Regular cardiac myocyte (primary cell): ENCODE data around the gene DACT3. TPM values are rescaled to one million over a fixed set of nuclear protein-coding genes. Genes with fewer than 3 reads are reported as not detected.

ENCODE experiments used
- total RNA-seq: library from RNA; depleted of rRNA; stranded (reverse); fragments of >200 nt; gene quantifications from 2 replicates; pipeline ENCODE4 v1.2.3, GENCODE V29; 2014

The DACT3 gene, protein sequence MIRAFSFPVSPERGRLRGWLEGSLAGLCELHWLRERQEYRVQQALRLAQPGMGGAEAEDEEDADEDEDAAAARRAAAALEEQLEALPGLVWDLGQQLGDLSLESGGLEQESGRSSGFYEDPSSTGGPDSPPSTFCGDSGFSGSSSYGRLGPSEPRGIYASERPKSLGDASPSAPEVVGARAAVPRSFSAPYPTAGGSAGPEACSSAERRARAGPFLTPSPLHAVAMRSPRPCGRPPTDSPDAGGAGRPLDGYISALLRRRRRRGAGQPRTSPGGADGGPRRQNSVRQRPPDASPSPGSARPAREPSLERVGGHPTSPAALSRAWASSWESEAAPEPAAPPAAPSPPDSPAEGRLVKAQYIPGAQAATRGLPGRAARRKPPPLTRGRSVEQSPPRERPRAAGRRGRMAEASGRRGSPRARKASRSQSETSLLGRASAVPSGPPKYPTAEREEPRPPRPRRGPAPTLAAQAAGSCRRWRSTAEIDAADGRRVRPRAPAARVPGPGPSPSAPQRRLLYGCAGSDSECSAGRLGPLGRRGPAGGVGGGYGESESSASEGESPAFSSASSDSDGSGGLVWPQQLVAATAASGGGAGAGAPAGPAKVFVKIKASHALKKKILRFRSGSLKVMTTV
- total RNA-seq: 2.9 and 5.9 TPM in 2 replicates

DNA sequence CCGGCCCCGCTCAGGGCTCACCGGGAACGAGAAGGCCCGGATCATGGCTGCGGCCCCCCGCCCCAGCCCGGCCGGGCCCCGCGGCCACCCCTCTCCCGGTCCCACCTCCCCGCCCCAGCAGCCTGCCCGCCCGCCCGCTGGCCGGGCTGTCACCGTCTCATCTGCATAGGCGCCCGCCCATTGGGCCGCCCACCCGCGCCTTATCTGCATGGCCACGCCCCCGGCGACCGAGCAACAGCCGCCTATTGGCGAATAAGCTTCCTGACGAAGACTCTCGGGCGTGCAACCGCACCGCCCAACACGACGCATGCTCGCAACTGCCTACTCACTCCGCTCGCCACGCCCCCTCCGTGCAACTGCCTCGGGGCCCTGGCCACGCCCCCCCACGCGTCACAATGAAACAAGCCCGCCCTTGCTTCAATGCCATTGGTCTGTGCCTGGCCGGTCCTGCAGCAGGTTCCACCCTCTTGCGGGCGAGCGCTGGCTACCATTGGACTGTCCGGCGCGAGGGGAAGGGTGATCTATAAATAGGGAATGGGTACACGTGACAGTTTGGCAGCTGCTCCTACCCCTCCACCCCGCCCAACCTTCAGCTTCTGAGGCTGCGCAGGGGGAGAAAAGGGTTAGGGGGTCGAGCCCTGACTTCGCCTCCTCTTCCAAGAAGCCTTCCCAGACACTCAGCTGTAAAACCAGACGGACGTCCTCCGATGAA is at the start of gene DACT3:
Gene DACT3 (minus strand): TSS at position 163 of the 712 bp plus-strand sequence. CDS start 118 bp downstream, at position 45.

GRCh38 chr19:46635920-46636761 is 24.8 kb downstream of the DACT3 start, which contains the start of gene GNG8:
Gene GNG8 (minus strand): TSS chr19:46636202. CDS start chr19:46634682, 1,520 bp downstream.

GRCh38 chr19:46624958-46625661 is 35.9 kb downstream of the DACT3 start, which contains the start of gene PTGIR:
Gene PTGIR (minus strand): TSS chr19:46625089. CDS start chr19:46624225, 864 bp downstream.

DNA sequence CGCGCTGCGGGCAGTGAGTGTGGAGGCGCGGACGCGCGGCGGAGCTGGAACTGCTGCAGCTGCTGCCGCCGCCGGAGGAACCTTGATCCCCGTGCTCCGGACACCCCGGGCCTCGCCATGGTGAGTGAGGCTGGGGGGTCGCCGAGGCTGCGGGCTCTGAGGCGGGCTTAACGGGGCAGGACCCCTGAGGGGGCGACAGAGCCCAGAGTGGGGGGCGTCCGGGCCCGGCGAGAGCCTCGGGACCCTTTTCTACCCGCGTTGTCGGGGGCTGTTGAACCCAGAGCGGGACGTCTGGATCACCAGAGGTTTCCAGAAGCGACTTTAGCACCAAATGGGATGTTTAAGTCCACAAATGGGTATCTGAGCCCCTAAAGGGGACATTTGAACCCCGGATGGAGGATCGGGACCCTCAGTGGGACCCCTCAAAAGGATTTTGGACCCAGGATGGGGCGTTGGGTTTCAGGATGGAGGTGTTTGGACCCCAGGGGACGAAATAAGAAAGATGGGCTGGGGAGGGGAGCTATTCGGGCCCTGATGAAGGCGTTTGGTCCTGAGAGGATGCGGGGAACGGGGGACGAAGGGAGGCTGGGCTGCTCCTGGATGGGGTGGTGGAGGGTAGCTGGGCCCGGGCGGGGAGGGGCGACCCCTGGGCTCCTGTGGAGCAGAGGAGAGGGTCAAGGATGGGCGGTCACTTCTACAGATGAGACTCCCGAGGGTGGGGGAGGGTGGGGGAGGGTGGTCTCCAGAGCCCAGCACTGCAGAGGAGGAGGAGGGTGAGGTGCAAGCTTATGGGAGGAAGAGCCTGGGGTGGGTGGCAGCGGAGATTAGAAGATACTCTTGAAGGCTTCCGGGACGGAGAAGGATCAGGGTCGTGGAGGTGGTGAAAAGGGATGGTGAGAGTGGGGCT is 59.4 kb downstream of the DACT3 start, which contains the start of gene CALM3:
Gene CALM3 (plus strand): TSS at position 13 of the 907 bp plus-strand sequence. CDS start 105 bp downstream, at position 118.

Other genes starting within 250 kb of the DACT3 start
- gene CCDC8, start 247.6 kb downstream of the DACT3 start, total RNA-seq: 12.8 and 21.1 TPM in 2 replicates
- gene PNMA8C, start 232.2 kb downstream of the DACT3 start, total RNA-seq: 0.19 and 0.28 TPM in 2 replicates
- 0.77 and 2.8 TPM in 2 replicates for gene PNMA8A, start 189.6 kb downstream of the DACT3 start, total RNA-seq
- 0.19 and 1.4 TPM in 2 replicates for gene PNMA8B, start 165.3 kb downstream of the DACT3 start, total RNA-seq
- 179 and 296 TPM in 2 replicates for gene CALM3, start 59.9 kb downstream of the DACT3 start, total RNA-seq
- 7.5 and 16.3 TPM in 2 replicates for gene PTGIR, start 36.1 kb downstream of the DACT3 start, total RNA-seq
- not detected in 2 replicates for gene GNG8, start 25.0 kb downstream of the DACT3 start, total RNA-seq
- gene PRKD2, start 55.9 kb upstream of the DACT3 start, total RNA-seq: 11.3 and 18.8 TPM in 2 replicates
- gene FKRP, start 84.9 kb upstream of the DACT3 start, total RNA-seq: 19.7 and 22.6 TPM in 2 replicates
- gene STRN4, start 85.3 kb upstream of the DACT3 start, total RNA-seq: 37.8 and 51.4 TPM in 2 replicates
- gene SLC1A5, start 127.4 kb upstream of the DACT3 start, total RNA-seq: 76.4 and 167 TPM in 2 replicates
- gene AP2S1, start 189.7 kb upstream of the DACT3 start, total RNA-seq: 152 and 174 TPM in 2 replicates
- 42.6 and 49.3 TPM in 2 replicates for gene ARHGAP35, start 199.8 kb upstream of the DACT3 start, total RNA-seq